Measurements from ENCODE around the gene MGAT1.

DNA sequence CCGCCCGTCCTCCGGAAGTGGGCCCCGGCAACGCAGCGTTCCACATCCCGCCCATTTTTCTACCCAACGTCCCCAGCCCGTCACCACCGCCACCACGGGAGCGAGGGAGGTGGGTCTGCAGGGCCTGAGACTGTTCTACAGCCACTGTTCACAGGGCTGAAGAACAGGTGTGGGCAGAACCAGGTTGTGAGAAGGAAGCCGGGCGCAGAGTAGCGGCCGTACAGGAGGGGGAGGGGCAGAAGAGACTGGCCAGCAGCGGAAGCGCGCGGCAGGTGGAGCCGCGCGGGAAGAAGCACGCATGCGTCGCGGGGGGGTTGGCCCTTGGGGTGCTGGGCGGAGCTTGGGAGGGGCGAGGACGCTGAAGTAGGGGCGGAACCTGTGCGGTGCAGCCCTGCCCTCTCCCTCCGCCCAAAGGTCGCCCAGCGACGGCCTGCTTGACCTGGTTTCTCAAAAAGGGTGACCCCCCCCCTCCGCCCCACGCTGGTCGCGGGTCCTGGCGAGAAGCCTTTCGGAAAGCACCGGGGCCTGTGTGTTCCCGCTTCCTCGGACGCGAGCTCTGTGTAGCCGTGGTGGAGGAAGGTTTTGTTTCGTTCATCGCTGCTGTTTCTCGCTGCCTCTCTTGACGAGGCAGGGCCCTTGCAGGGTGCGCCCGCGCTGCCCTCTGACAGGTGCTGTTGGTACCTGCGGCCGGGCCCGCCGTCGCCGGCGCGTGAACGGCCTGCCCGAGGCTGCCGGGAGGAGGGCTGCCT lies 7.8 kb upstream of the MGAT1 start:
- TF ChIP-seq CTCF (IDR thresholded peaks at IDR 0.05; ENCODE audit: low read depth, low read length) (no peak), EZH2phosphoT487 (IDR thresholded peaks at IDR 0.05; ENCODE audit: low read depth) (no peak)

All from OCI-LY3 (cell line).